SK-N-SH treated with all-trans-retinoic acid at 6 μM for 48 hours (cell line): ENCODE data around the gene CENPE.

Experiments
- ATAC-seq: fragments of 200-7000 bp; cut with Tn5 transposase; 3 replicates; pipeline ENCODE4 v1.9.1; 2020; ENCODE audit warnings: mild to moderate bottlenecking, moderate library complexity
- ARNTL ChIP-seq: fragments of 450-650 bp; formaldehyde crosslinking; IDR thresholded peaks from 2 replicates; pipeline ENCODE4 v1.5.0; 2020; ENCODE audit warnings: low read depth, mild to moderate bottlenecking, moderate library complexity, borderline replicate concordance
- BACH2 ChIP-seq: fragments of 250-450 bp; sonication (Bioruptor Pico); IDR thresholded peaks from 2 replicates; pipeline ENCODE4 v1.9.0; 2021; ENCODE audit warnings: mild to moderate bottlenecking, borderline replicate concordance
- CSDC2 ChIP-seq: fragments of 250-450 bp; sonication (Bioruptor Pico); IDR thresholded peaks from 2 replicates; pipeline ENCODE4 v1.5.0; 2020; ENCODE audit warnings: mild to moderate bottlenecking, moderate library complexity
- ESRRG ChIP-seq: fragments of 250-450 bp; sonication (Bioruptor Pico); IDR thresholded peaks from 2 replicates; pipeline ENCODE4 v1.6.1; 2021; ENCODE audit warnings: mild to moderate bottlenecking
- GLIS3 ChIP-seq: fragments of 250-450 bp; sonication (Bioruptor Pico); IDR thresholded peaks from 2 replicates; pipeline ENCODE4 v1.5.0; 2020; ENCODE audit warnings: mild to moderate bottlenecking, moderate library complexity
- ISL1 ChIP-seq: fragments of 250-450 bp; sonication (Bioruptor Pico); IDR thresholded peaks from 2 replicates; pipeline ENCODE4 v2.1.2; 2022; ENCODE audit warnings: mild to moderate bottlenecking, moderate library complexity
- OSR1 ChIP-seq: fragments of 250-450 bp; sonication (Bioruptor Pico); IDR thresholded peaks from 2 replicates; pipeline ENCODE4 v1.8.0; 2022; ENCODE audit warnings: moderate library complexity, mild to moderate bottlenecking, inconsistent platforms
- PPARA ChIP-seq: fragments of 250-450 bp; sonication (Bioruptor Pico); IDR thresholded peaks from 2 replicates; pipeline ENCODE4 v1.5.0; 2020; ENCODE audit warnings: mild to moderate bottlenecking, borderline replicate concordance
- RARB ChIP-seq: fragments of 250-450 bp; sonication (Bioruptor Pico); IDR thresholded peaks from 2 replicates; pipeline ENCODE4 v1.8.0; 2021; ENCODE audit warnings: mild to moderate bottlenecking, moderate library complexity
- SNAI2 ChIP-seq: fragments of 250-450 bp; sonication (Bioruptor Pico); IDR thresholded peaks from 2 replicates; pipeline ENCODE4 v1.5.0; 2020; ENCODE audit warnings: mild to moderate bottlenecking, moderate library complexity
- TCF4 ChIP-seq: fragments of 250-450 bp; sonication (Bioruptor Pico); IDR thresholded peaks from 2 replicates; pipeline ENCODE4 v1.8.0; 2021; ENCODE audit warnings: mild to moderate bottlenecking, moderate library complexity, borderline replicate concordance
- TOX ChIP-seq: fragments of 250-450 bp; sonication (Bioruptor Pico); IDR thresholded peaks from 2 replicates; pipeline ENCODE4 v1.8.0; 2021; ENCODE audit warnings: mild to moderate bottlenecking, moderate library complexity, borderline replicate concordance
- ZC3H10 ChIP-seq: fragments of 250-450 bp; sonication (Bioruptor Pico); IDR thresholded peaks from 2 replicates; pipeline ENCODE4 v1.5.1; 2021; ENCODE audit warnings: mild to moderate bottlenecking, moderate library complexity
- ZFP3 ChIP-seq: fragments of 250-450 bp; sonication (Bioruptor Pico); IDR thresholded peaks from 2 replicates; pipeline ENCODE4 v1.5.0; 2020; ENCODE audit warnings: mild to moderate bottlenecking, moderate library complexity
- ZNF565 ChIP-seq: fragments of 450-650 bp; formaldehyde crosslinking; conservative IDR thresholded peaks from 2 replicates; pipeline ENCODE4 v1.5.0; 2020; ENCODE audit warnings: low read depth, mild to moderate bottlenecking, moderate library complexity
- ZNF8 ChIP-seq: fragments of 450-650 bp; formaldehyde crosslinking; IDR thresholded peaks from 2 replicates; pipeline ENCODE4 v1.5.0; 2020; ENCODE audit warnings: mild to moderate bottlenecking, moderate library complexity
- TF ChIP-seq, protein P1 (sequence below): fragments of 250-450 bp; sonication (Bioruptor Pico); IDR thresholded peaks from 2 replicates; pipeline ENCODE4 v1.8.0; 2020; ENCODE audit warnings: mild to moderate bottlenecking, moderate library complexity, borderline replicate concordance
- TF ChIP-seq, protein P2 (sequence below): fragments of 250-450 bp; sonication (Bioruptor Pico); IDR thresholded peaks from 2 replicates; pipeline ENCODE4 v1.5.1; 2020; ENCODE audit warnings: low read depth, mild to moderate bottlenecking, moderate library complexity
- TF ChIP-seq, protein P3 (sequence below): fragments of 250-450 bp; sonication (Bioruptor Pico); IDR thresholded peaks from 2 replicates; pipeline ENCODE4 v1.5.1; 2021; ENCODE audit warnings: mild to moderate bottlenecking, moderate library complexity
- TF ChIP-seq, protein P4 (sequence below): fragments of 250-450 bp; sonication (Bioruptor Pico); IDR thresholded peaks from 2 replicates; pipeline ENCODE4 v1.8.0; 2021; ENCODE audit warnings: low read depth, mild to moderate bottlenecking, moderate library complexity, borderline replicate concordance
- TF ChIP-seq, protein P5 (sequence below): fragments of 250-450 bp; sonication (Bioruptor Pico); IDR thresholded peaks from 2 replicates; pipeline ENCODE4 v1.5.0; 2020; ENCODE audit warnings: mild to moderate bottlenecking, moderate library complexity

CENPE gene

DNA sequence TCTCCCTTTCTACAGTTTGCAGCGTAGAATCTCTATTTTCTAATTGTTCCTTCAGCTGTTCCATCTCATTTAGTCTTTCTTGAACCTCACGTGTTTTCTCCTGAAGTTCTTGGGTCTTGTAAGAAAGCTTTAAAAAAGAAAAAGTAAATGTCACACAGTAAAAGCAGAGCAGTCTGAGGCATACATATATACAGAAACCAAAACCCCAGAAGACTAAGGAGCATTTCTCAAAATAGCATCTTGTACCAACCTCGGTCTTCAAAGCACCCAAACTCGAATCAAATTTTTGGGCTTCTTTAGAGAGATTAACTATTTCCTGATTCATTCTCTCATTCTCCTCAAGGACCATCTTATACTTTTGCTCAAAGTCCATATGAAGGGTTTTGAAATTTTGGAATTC is 39.4 kb downstream of the CENPE start:
- no peak for TF ChIP-seq ZC3H10 (CRISPR knock-in tag)
- ATAC-seq, result no peak

DNA sequence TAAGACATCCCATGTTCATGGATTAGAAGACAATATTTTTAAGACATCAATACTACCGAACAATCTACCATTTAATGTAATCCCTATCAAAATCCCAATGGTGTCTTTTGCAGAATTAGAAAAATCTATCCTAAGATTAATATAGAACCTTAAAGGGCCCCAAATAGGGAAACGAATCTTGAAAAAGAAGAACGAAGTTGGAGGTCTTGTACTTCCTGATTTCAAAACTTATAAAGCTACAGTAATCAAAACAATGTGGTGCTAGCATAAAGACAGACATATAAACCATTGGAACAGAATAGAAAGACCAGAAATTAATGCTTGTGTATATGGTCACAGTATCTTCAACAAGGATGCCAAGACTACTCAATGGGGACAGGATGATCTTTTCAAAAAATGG is 42.0 kb downstream of the CENPE start:
- TF ChIP-seq, protein P1, sequence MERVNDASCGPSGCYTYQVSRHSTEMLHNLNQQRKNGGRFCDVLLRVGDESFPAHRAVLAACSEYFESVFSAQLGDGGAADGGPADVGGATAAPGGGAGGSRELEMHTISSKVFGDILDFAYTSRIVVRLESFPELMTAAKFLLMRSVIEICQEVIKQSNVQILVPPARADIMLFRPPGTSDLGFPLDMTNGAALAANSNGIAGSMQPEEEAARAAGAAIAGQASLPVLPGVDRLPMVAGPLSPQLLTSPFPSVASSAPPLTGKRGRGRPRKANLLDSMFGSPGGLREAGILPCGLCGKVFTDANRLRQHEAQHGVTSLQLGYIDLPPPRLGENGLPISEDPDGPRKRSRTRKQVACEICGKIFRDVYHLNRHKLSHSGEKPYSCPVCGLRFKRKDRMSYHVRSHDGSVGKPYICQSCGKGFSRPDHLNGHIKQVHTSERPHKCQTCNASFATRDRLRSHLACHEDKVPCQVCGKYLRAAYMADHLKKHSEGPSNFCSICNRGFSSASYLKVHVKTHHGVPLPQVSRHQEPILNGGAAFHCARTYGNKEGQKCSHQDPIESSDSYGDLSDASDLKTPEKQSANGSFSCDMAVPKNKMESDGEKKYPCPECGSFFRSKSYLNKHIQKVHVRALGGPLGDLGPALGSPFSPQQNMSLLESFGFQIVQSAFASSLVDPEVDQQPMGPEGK (CRISPR knock-in tag), result no peak
- no peak for TF ChIP-seq OSR1 (CRISPR knock-in tag)
- TF ChIP-seq CSDC2 (CRISPR knock-in tag), result no peak
- no peak for TF ChIP-seq ARNTL (CRISPR knock-in tag)
- no peak for TF ChIP-seq TOX (CRISPR knock-in tag)
- TF ChIP-seq SNAI2 (CRISPR knock-in tag), result no peak
- no peak for TF ChIP-seq GLIS3 (CRISPR knock-in tag)
- no peak for TF ChIP-seq ISL1 (CRISPR knock-in tag)
- no peak for TF ChIP-seq ZNF8
- no peak for TF ChIP-seq ZNF565 (CRISPR knock-in tag)
- TF ChIP-seq ESRRG (CRISPR knock-in tag), result no peak
- no peak for TF ChIP-seq BACH2
- no peak for ATAC-seq

DNA sequence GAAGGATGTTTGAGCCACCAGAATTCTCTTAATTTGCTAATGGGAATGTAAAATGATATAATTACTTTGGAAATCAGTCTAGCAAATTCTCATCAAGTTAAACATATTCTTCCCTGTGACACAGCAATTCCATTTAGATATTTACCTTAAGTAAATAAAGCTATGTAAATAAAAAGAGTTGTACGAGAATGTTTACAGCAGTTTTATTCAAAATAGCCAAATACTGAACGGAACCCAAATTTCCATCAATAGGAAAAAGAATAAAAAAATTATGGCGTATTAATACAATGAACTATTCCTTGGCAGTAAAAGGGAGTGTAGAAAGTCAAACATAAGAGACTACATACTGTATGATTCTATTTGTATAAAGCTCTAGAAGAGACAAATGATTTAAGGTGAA is 45.8 kb downstream of the CENPE start:
- no peak for TF ChIP-seq RARB (CRISPR knock-in tag)
- no peak for TF ChIP-seq PPARA (CRISPR knock-in tag)
- TF ChIP-seq ARNTL (CRISPR knock-in tag), result no peak
- TF ChIP-seq, protein P2, sequence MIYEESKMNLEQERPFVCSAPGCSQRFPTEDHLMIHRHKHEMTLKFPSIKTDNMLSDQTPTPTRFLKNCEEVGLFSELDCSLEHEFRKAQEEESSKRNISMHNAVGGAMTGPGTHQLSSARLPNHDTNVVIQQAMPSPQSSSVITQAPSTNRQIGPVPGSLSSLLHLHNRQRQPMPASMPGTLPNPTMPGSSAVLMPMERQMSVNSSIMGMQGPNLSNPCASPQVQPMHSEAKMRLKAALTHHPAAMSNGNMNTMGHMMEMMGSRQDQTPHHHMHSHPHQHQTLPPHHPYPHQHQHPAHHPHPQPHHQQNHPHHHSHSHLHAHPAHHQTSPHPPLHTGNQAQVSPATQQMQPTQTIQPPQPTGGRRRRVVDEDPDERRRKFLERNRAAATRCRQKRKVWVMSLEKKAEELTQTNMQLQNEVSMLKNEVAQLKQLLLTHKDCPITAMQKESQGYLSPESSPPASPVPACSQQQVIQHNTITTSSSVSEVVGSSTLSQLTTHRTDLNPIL (CRISPR knock-in tag), result no peak
- no peak for TF ChIP-seq ZFP3 (CRISPR knock-in tag)
- TF ChIP-seq ISL1 (CRISPR knock-in tag), result no peak
- TF ChIP-seq, protein P3, sequence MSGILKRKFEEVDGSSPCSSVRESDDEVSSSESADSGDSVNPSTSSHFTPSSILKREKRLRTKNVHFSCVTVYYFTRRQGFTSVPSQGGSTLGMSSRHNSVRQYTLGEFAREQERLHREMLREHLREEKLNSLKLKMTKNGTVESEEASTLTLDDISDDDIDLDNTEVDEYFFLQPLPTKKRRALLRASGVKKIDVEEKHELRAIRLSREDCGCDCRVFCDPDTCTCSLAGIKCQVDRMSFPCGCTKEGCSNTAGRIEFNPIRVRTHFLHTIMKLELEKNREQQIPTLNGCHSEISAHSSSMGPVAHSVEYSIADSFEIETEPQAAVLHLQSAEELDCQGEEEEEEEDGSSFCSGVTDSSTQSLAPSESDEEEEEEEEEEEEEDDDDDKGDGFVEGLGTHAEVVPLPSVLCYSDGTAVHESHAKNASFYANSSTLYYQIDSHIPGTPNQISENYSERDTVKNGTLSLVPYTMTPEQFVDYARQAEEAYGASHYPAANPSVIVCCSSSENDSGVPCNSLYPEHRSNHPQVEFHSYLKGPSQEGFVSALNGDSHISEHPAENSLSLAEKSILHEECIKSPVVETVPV (CRISPR knock-in tag), result no peak
- TF ChIP-seq, protein P4, sequence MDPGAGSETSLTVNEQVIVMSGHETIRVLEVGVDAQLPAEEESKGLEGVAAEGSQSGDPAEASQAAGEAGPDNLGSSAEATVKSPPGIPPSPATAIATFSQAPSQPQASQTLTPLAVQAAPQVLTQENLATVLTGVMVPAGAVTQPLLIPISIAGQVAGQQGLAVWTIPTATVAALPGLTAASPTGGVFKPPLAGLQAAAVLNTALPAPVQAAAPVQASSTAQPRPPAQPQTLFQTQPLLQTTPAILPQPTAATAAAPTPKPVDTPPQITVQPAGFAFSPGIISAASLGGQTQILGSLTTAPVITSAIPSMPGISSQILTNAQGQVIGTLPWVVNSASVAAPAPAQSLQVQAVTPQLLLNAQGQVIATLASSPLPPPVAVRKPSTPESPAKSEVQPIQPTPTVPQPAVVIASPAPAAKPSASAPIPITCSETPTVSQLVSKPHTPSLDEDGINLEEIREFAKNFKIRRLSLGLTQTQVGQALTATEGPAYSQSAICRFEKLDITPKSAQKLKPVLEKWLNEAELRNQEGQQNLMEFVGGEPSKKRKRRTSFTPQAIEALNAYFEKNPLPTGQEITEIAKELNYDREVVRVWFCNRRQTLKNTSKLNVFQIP (CRISPR knock-in tag), result no peak
- TF ChIP-seq, protein P1 (CRISPR knock-in tag), result no peak
- TF ChIP-seq OSR1 (CRISPR knock-in tag), result no peak
- no peak for TF ChIP-seq TOX (CRISPR knock-in tag)
- no peak for ATAC-seq

DNA sequence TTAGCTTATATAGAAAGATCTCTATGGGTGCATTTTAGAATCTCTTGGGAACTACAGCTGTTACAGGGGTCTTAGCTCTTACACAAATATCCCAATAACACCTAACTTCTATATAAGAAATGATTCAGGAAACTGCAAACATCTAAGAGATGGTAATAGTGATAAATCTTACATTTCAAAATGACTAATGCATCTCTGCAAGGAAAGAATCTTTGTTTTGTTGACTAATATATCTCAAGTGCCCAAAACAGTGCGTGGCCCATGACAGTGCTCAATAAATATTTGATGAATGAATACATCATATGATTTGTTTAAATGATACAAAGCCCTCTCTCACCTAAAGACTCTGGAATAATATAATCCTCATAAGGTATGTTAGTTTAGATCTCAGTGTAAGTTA is 47.5 kb downstream of the CENPE start:
- ATAC-seq, result peak; percentile 76
- no peak for TF ChIP-seq ISL1 (CRISPR knock-in tag)
- TF ChIP-seq ZNF8, result no peak
- TF ChIP-seq, protein P5, sequence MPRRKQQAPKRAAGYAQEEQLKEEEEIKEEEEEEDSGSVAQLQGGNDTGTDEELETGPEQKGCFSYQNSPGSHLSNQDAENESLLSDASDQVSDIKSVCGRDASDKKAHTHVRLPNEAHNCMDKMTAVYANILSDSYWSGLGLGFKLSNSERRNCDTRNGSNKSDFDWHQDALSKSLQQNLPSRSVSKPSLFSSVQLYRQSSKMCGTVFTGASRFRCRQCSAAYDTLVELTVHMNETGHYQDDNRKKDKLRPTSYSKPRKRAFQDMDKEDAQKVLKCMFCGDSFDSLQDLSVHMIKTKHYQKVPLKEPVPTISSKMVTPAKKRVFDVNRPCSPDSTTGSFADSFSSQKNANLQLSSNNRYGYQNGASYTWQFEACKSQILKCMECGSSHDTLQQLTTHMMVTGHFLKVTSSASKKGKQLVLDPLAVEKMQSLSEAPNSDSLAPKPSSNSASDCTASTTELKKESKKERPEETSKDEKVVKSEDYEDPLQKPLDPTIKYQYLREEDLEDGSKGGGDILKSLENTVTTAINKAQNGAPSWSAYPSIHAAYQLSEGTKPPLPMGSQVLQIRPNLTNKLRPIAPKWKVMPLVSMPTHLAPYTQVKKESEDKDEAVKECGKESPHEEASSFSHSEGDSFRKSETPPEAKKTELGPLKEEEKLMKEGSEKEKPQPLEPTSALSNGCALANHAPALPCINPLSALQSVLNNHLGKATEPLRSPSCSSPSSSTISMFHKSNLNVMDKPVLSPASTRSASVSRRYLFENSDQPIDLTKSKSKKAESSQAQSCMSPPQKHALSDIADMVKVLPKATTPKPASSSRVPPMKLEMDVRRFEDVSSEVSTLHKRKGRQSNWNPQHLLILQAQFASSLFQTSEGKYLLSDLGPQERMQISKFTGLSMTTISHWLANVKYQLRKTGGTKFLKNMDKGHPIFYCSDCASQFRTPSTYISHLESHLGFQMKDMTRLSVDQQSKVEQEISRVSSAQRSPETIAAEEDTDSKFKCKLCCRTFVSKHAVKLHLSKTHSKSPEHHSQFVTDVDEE, result no peak
- no peak for TF ChIP-seq BACH2
- TF ChIP-seq TCF4 (CRISPR knock-in tag), result no peak
- no peak for TF ChIP-seq ESRRG (CRISPR knock-in tag)
- TF ChIP-seq, protein P4 (CRISPR knock-in tag), result no peak
- TF ChIP-seq GLIS3 (CRISPR knock-in tag), result no peak
- no peak for TF ChIP-seq OSR1 (CRISPR knock-in tag)
- TF ChIP-seq, protein P2 (CRISPR knock-in tag), result no peak
- no peak for TF ChIP-seq ZC3H10 (CRISPR knock-in tag)
